GM23338 (cell line): ENCODE data around the gene EMILIN2. TPM values are rescaled to one million over a fixed set of nuclear protein-coding genes. Genes with fewer than 3 reads are reported as not detected.
"Not testable (repeated sequence)": the region's sequence is repeated elsewhere in the genome, so short reads cannot be mapped to it uniquely, and the experiment has no call there.

Experiments used
- ATAC-seq: fragments of 200-7000 bp; cut with Tn5 transposase; 3 replicates; pipeline ENCODE4 v1.9.1; 2020
- DNase-seq: peaks from one replicate; pipeline ENCODE4 v3.0.0-alpha.2; 2015; ENCODE audit warnings: low spot score
- H2AFZ ChIP-seq: fragments of 200-600 bp; sonication (generic); 2 replicates; pipeline ENCODE4 v1.8.0; 2016; ENCODE audit warnings: antibody characterized with exemption, mild to moderate bottlenecking, moderate library complexity
- H3F3A ChIP-seq: fragments of 200-600 bp; sonication (generic); replicated peaks from 2 replicates; pipeline ENCODE4 v1.8.0; 2017; ENCODE audit warnings: antibody characterized with exemption, mixed run types, low read depth
- H3K27ac ChIP-seq: fragments of 200-600 bp; sonication (generic); 2 replicates; pipeline ENCODE4 v1.6.1; 2016; ENCODE audit warnings: low read depth
- H3K27me3 ChIP-seq: fragments of 200-600 bp; sonication (generic); 2 replicates; pipeline ENCODE4 v1.8.0; 2016; ENCODE audit warnings: mild to moderate bottlenecking, mixed run types, moderate library complexity; ENCODE audit not compliant: insufficient read depth
- H3K36me3 ChIP-seq: fragments of 200-600 bp; sonication (generic); 2 replicates; pipeline ENCODE4 v1.8.0; 2016; ENCODE audit warnings: mild to moderate bottlenecking; ENCODE audit not compliant: insufficient read depth
- H3K4me1 ChIP-seq: fragments of 200-600 bp; sonication (generic); 2 replicates; pipeline ENCODE4 v1.8.0; 2016; ENCODE audit warnings: mild to moderate bottlenecking, moderate library complexity; ENCODE audit not compliant: insufficient read depth
- H3K4me2 ChIP-seq: fragments of 200-600 bp; sonication (generic); 2 replicates; pipeline ENCODE4 v1.7.1; 2017; ENCODE audit warnings: mixed run types
- H3K4me3 ChIP-seq: fragments of 200-600 bp; sonication (generic); 2 replicates; pipeline ENCODE4 v1.6.1; 2016; ENCODE audit warnings: mixed run types
- H3K79me2 ChIP-seq: fragments of 200-600 bp; sonication (generic); replicated peaks from 2 replicates; pipeline ENCODE4 v1.8.0; 2017; ENCODE audit warnings: mild to moderate bottlenecking; ENCODE audit not compliant: insufficient read depth
- H3K9me2 ChIP-seq: fragments of 200-600 bp; sonication (generic); 2 replicates; pipeline ENCODE4 v1.8.0; 2017; ENCODE audit not compliant: insufficient read depth
- H4K20me1 ChIP-seq: fragments of 200-600 bp; sonication (generic); replicated peaks from 2 replicates; pipeline ENCODE4 v1.8.0; 2017; ENCODE audit warnings: mild to moderate bottlenecking; ENCODE audit not compliant: insufficient read depth
- H3K27ac Mint-ChIP-seq: 2 replicates; pipeline ENCODE4 v1.8.0; 2020; ENCODE audit warnings: inconsistent platforms, mild to moderate bottlenecking, moderate library complexity, mixed read lengths
- H3K27me3 Mint-ChIP-seq: 3 replicates; pipeline ENCODE4 v1.8.0; 2022; ENCODE audit warnings: low read depth, mild to moderate bottlenecking, moderate library complexity, mixed read lengths, inconsistent platforms; ENCODE audit not compliant: insufficient read depth, poor library complexity
- H3K36me3 Mint-ChIP-seq: 3 replicates; pipeline ENCODE4 v1.8.0; 2021; ENCODE audit warnings: low read depth, mild to moderate bottlenecking, inconsistent platforms, moderate library complexity, mixed read lengths
- H3K4me1 Mint-ChIP-seq: 3 replicates; pipeline ENCODE4 v1.8.0; 2020; ENCODE audit warnings: mild to moderate bottlenecking, inconsistent platforms, mixed read lengths
- H3K4me3 Mint-ChIP-seq: 3 replicates; pipeline ENCODE4 v1.8.0; 2021; ENCODE audit warnings: moderate library complexity, mild to moderate bottlenecking, inconsistent platforms, mixed read lengths
- H3K9me3 Mint-ChIP-seq: 3 replicates; pipeline ENCODE4 v1.8.0; 2020; ENCODE audit warnings: moderate library complexity, mild to moderate bottlenecking, inconsistent platforms, mixed read lengths
- EZH2 ChIP-seq: fragments of 200-600 bp; sonication (generic); IDR thresholded peaks from one replicate; pipeline ENCODE4 v1.8.0; 2017; ENCODE audit warnings: antibody characterized with exemption, mild to moderate bottlenecking, low read depth; ENCODE audit not compliant: unreplicated experiment
- EZH2phosphoT487 ChIP-seq: fragments of 200-600 bp; sonication (generic); IDR thresholded peaks from one replicate; pipeline ENCODE4 v1.8.1; 2018; ENCODE audit warnings: antibody characterized with exemption; ENCODE audit not compliant: unreplicated experiment
- POLR2AphosphoS5 ChIP-seq: IDR thresholded peaks from 2 replicates; pipeline ENCODE4 v1.6.1; 2016; ENCODE audit warnings: antibody characterized with exemption, low read depth
- ZNF114 ChIP-seq: fragments of 250-450 bp; sonication (Bioruptor Pico); IDR thresholded peaks from 2 replicates; pipeline ENCODE4 v1.5.0; 2020; ENCODE audit warnings: mild to moderate bottlenecking, moderate library complexity
- ZNF331 ChIP-seq: fragments of 250-450 bp; sonication (Bioruptor Pico); IDR thresholded peaks from 2 replicates; pipeline ENCODE4 v1.5.0; 2020; ENCODE audit warnings: low read depth, mild to moderate bottlenecking, moderate library complexity
- polyA plus RNA-seq: library from polyadenylated mRNA; unstranded; fragments of >200 nt; fragmentation: Nextera tagmentation; extraction: Ambion mirVana; gene quantifications from 2 replicates; pipeline ENCODE4 v1.2.1, GENCODE V29; 2016
- total RNA-seq: library from RNA; depleted of rRNA; stranded (reverse); fragments of >200 nt; shearing (Covaris generic); gene quantifications from 2 replicates; pipeline ENCODE4 v1.2.3, GENCODE V29; 2014
- TF ChIP-seq, protein P1 (sequence below): IDR thresholded peaks from 2 replicates; pipeline ENCODE4 v1.6.1; 2016; ENCODE audit warnings: antibody characterized with exemption
- TF ChIP-seq, protein P2 (sequence below), 2 experiments: fragments of 200-600 bp in 1 of 2; sonication (generic) in 1 of 2; conservative IDR thresholded peaks; 2 replicates each; pipeline versions ENCODE4 v1.5.1 to v1.6.1; 2016 to 2017; ENCODE audit warnings: antibody characterized with exemption in 2 of 2, low read depth in 2 of 2, mild to moderate bottlenecking in 2 of 2, moderate library complexity in 1 of 2
- TF ChIP-seq, protein P3 (sequence below): IDR thresholded peaks from one replicate; pipeline ENCODE4 v1.6.1; 2018; ENCODE audit warnings: antibody characterized with exemption; ENCODE audit not compliant: unreplicated experiment

The EMILIN2 gene
- total and polyA plus RNA-seq, 2 experiments from 2014 or later = 3.0 to 11.6 TPM

DNA sequence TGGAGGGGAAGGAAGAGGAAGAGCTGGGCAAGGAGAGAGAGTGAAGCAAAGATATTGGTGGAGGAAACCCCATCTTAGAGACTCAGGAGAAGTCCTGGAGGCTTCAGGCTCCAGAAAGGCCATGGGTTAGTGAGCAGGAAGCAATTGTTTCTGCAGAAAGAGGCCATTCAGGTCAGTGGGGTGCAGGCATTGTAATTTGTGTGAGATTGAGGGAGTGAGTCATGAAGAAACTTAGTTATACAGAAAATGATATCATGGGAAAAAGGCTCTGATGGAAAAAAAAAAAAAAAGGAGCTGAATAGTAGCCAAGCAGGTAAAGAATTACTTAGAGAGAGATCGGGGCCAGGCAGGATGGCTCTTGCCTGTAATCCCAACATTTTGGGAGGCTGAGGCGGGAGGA, 4.0 kb downstream of the EMILIN2 start:
- Histone ChIP-seq H3K36me3 (no peaks in the 10 kb centered on the region), H3K9me2 (no peaks in the 10 kb centered on the region), H3K4me3 (no peak overlapping the region), H3K27ac (no peak overlapping the region), H2AFZ (no peak overlapping the region), H3K4me1 (peaks cover 7% of the 10 kb centered on the region), H3F3A (peaks cover 5% of the 10 kb centered on the region; the same call in 1 of the 2 replicates), H4K20me1 (no peaks in the 10 kb centered on the region), H3K79me2 (no peaks in the 10 kb centered on the region), H3K4me2 (no peak overlapping the region), H3K27me3 (peaks cover 47% of the 10 kb centered on the region)
- Mint-ChIP-seq H3K27me3 (peaks cover 33% of the 10 kb centered on the region), H3K36me3 (no peaks in the 10 kb centered on the region; the same call in 2 of the 3 replicates), H3K4me1 (peaks cover 7% of the 10 kb centered on the region), H3K27ac (no peak overlapping the region), H3K9me3 (no peaks in the 10 kb centered on the region; the same call in 2 of the 3 replicates), H3K4me3 (no peak overlapping the region)
- TF ChIP-seq, protein P1, sequence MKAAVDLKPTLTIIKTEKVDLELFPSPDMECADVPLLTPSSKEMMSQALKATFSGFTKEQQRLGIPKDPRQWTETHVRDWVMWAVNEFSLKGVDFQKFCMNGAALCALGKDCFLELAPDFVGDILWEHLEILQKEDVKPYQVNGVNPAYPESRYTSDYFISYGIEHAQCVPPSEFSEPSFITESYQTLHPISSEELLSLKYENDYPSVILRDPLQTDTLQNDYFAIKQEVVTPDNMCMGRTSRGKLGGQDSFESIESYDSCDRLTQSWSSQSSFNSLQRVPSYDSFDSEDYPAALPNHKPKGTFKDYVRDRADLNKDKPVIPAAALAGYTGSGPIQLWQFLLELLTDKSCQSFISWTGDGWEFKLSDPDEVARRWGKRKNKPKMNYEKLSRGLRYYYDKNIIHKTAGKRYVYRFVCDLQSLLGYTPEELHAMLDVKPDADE = no peak
- TF ChIP-seq ZNF331 (CRISPR knock-in tag) = no peak
- TF ChIP-seq, protein P2, sequence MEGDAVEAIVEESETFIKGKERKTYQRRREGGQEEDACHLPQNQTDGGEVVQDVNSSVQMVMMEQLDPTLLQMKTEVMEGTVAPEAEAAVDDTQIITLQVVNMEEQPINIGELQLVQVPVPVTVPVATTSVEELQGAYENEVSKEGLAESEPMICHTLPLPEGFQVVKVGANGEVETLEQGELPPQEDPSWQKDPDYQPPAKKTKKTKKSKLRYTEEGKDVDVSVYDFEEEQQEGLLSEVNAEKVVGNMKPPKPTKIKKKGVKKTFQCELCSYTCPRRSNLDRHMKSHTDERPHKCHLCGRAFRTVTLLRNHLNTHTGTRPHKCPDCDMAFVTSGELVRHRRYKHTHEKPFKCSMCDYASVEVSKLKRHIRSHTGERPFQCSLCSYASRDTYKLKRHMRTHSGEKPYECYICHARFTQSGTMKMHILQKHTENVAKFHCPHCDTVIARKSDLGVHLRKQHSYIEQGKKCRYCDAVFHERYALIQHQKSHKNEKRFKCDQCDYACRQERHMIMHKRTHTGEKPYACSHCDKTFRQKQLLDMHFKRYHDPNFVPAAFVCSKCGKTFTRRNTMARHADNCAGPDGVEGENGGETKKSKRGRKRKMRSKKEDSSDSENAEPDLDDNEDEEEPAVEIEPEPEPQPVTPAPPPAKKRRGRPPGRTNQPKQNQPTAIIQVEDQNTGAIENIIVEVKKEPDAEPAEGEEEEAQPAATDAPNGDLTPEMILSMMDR (conservative IDR thresholded peaks at IDR 0.05; ENCODE audit: low read depth in 2 of 2) = no peak
- TF ChIP-seq EZH2 = no peak
- no peak for TF ChIP-seq ZNF114 (CRISPR knock-in tag)
- no peak for ATAC-seq
- no peak for DNase-seq

DNA sequence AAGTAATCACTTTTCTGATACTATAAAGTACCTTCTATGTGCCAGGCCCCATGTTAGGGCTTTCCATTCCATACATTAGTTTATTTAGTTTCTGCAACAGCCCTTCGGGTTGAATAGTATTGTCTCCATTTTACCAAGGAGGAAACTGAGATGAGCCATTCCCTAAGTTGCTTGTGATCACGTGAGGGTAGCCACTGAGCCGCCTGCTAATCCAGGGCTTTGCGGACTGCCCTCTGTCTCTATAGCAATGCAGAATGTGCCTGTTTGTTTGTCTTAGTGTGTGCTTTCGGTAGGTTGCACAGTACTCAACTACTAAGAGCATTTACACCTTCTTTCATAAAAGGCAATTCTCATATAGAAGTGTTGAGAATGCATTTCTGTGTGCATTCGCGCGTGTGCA, 5.0 kb downstream of the EMILIN2 start:
- no peak overlapping the region for H2AFZ ChIP-seq
- ATAC-seq = no peak
- H3K4me1 ChIP-seq = peaks cover 7% of the 10 kb centered on the region
- H3F3A ChIP-seq = peaks cover 5% of the 10 kb centered on the region; the same call in 1 of the 2 replicates
- peaks cover 3% of the 10 kb centered on the region; the same call in 2 of the 3 replicates for H3K4me1 Mint-ChIP-seq
- H3K36me3 Mint-ChIP-seq = no peaks in the 10 kb centered on the region
- TF ChIP-seq, protein P2 (conservative IDR thresholded peaks at IDR 0.05; ENCODE audit: low read depth in 2 of 2) = no peak
- TF ChIP-seq EZH2phosphoT487 = no peak
- TF ChIP-seq, protein P3, sequence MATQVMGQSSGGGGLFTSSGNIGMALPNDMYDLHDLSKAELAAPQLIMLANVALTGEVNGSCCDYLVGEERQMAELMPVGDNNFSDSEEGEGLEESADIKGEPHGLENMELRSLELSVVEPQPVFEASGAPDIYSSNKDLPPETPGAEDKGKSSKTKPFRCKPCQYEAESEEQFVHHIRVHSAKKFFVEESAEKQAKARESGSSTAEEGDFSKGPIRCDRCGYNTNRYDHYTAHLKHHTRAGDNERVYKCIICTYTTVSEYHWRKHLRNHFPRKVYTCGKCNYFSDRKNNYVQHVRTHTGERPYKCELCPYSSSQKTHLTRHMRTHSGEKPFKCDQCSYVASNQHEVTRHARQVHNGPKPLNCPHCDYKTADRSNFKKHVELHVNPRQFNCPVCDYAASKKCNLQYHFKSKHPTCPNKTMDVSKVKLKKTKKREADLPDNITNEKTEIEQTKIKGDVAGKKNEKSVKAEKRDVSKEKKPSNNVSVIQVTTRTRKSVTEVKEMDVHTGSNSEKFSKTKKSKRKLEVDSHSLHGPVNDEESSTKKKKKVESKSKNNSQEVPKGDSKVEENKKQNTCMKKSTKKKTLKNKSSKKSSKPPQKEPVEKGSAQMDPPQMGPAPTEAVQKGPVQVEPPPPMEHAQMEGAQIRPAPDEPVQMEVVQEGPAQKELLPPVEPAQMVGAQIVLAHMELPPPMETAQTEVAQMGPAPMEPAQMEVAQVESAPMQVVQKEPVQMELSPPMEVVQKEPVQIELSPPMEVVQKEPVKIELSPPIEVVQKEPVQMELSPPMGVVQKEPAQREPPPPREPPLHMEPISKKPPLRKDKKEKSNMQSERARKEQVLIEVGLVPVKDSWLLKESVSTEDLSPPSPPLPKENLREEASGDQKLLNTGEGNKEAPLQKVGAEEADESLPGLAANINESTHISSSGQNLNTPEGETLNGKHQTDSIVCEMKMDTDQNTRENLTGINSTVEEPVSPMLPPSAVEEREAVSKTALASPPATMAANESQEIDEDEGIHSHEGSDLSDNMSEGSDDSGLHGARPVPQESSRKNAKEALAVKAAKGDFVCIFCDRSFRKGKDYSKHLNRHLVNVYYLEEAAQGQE = no peak
- TF ChIP-seq POLR2AphosphoS5 = no peak
- no peaks in the 10 kb centered on the region for H3K36me3 ChIP-seq
- H3K4me3 ChIP-seq = no peak overlapping the region
- no peak overlapping the region for H3K4me3 Mint-ChIP-seq
- H3K27me3 ChIP-seq = peaks cover 37% of the 10 kb centered on the region
- H3K27ac Mint-ChIP-seq = no peak overlapping the region
- no peaks in the 10 kb centered on the region for H4K20me1 ChIP-seq
- no peaks in the 10 kb centered on the region for H3K79me2 ChIP-seq
- H3K27ac ChIP-seq = no peak overlapping the region
- H3K9me2 ChIP-seq = no peaks in the 10 kb centered on the region
- no peak overlapping the region for H3K4me2 ChIP-seq
- no peak for DNase-seq
- H3K9me3 Mint-ChIP-seq = no peaks in the 10 kb centered on the region
- peaks cover 24% of the 10 kb centered on the region for H3K27me3 Mint-ChIP-seq

DNA sequence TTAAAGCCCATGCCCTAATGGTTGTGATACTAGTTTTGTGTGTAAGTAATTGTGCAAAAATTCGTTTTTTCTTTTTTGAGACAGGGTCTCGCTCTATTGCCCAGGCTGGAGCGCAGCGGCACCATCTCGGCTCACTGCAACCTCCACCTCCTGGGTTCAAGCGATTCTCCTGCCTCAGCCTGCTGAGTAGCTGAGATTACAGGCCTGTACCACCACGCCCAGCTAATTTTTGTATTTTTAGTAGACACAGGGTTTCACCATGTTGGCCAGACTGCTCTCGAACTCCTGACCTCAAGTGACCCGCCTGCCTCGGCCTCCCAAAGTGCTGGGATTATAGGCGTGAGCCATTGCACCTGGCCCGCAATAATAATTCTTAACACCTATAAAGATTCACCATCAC, 5.7 kb downstream of the EMILIN2 start:
- peaks cover 22% of the 10 kb centered on the region for H3K27me3 Mint-ChIP-seq
- H4K20me1 ChIP-seq, H3K79me2 ChIP-seq, H3K27ac ChIP-seq, H3K9me3 Mint-ChIP-seq, H3K4me2 ChIP-seq, H3K4me1 Mint-ChIP-seq, H2AFZ ChIP-seq, DNase-seq, H3K36me3 ChIP-seq, ATAC-seq, H3F3A ChIP-seq, H3K27ac Mint-ChIP-seq, H3K4me1 ChIP-seq, H3K36me3 Mint-ChIP-seq, H3K4me3 Mint-ChIP-seq, H3K9me2 ChIP-seq, H3K4me3 ChIP-seq: not testable (repeated sequence)
- H3K27me3 ChIP-seq = peaks cover 32% of the 10 kb centered on the region
